ENCODE results near the gene ANKMY2.

Gene ANKMY2

GRCh38 chr7:16656141-16656540 is 10.6 kb upstream of the ANKMY2 start (continued):
- TF ChIP-seq SP7 (tag by site-specific recombination; IDR thresholded peaks at IDR 0.05) (no peak), ZNF2 (tag by site-specific recombination; IDR thresholded peaks at IDR 0.05) (no peak), ZNF664 (tag by site-specific recombination; IDR thresholded peaks at IDR 0.05) (no peak)

DNA sequence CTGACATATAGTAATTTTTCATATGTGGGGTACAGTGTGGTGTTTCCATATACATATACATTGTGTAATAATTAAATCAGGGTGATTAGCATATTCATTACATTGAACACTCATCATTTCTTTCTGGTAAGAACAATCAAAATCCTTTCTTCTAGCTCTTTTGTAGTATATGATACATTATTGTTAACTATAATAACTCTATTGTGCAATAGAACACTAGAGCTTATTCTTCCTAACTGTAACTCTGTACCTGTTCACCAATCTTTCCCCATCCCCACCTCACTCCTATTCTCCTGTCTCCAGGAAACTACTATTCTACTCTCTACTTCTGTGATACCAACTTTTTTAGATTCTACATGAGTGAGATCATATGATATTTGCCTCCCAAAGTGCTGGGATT is 9.8 kb upstream of the ANKMY2 start:
- H3K36me3 ChIP-seq (ENCODE audit: control insufficient read depth in 2 of 2, insufficient read depth in 1 of 2, low read length in 2 of 2), result no peaks in the 10 kb centered on the region
- POLR2A ChIA-PET, result no interaction called here

GRCh38 chr7:16652888-16653287 is 7.3 kb upstream of the ANKMY2 start:
- no peaks in the 10 kb centered on the region for H3K9me3 ChIP-seq (ENCODE audit: control insufficient read depth, insufficient read depth, low read depth, low read length)
- CTCF ChIA-PET, result interaction anchor here (0.5 to 1.0 kb wide), 5 partner anchors 10 to 330 kb away, joined by 3 read pairs; no protein-coding TSS in a partner anchor
- H3K36me3 ChIP-seq (ENCODE audit: control insufficient read depth in 2 of 2, insufficient read depth in 1 of 2, low read length in 2 of 2), result no peaks in the 10 kb centered on the region
- POLR2A ChIA-PET, result no interaction called here
- H3K27ac ChIP-seq (ENCODE audit: extremely low read depth, low read depth, low read length), result no peak overlapping the region
- H3K4me1 ChIP-seq (ENCODE audit: control insufficient read depth, insufficient read depth, low read length), result peaks cover 2% of the 10 kb centered on the region
- no peak overlapping the region for H3K4me3 ChIP-seq (ENCODE audit: low read depth, low read length)
- no peak for TF ChIP-seq ZNF530 (tag by site-specific recombination; IDR thresholded peaks at IDR 0.05; ENCODE audit: low read depth)
- no peak for TF ChIP-seq ZNF837 (tag by site-specific recombination; IDR thresholded peaks at IDR 0.05)
- no peak for TF ChIP-seq ZNF670 (tag by site-specific recombination; IDR thresholded peaks at IDR 0.05; ENCODE audit: low read depth)
- no peak for TF ChIP-seq ZFP3 (tag by site-specific recombination; IDR thresholded peaks at IDR 0.05; ENCODE audit: low read depth)
- TF ChIP-seq ZNF624 (tag by site-specific recombination; IDR thresholded peaks at IDR 0.05), result no peak
- TF ChIP-seq MZF1 (tag by site-specific recombination; IDR thresholded peaks at IDR 0.05; ENCODE audit: borderline replicate concordance), result no peak
- TF ChIP-seq ZNF10 (tag by site-specific recombination; IDR thresholded peaks at IDR 0.05), result peak; percentile 59; the same call in 1 of the 2 replicates
- no peak for TF ChIP-seq EGR2 (tag by site-specific recombination; IDR thresholded peaks at IDR 0.05; ENCODE audit: low read depth)
- no peak for TF ChIP-seq KLF9 (tag by site-specific recombination; IDR thresholded peaks at IDR 0.05; ENCODE audit: low read depth)
- TF ChIP-seq ZSCAN18 (tag by site-specific recombination; IDR thresholded peaks at IDR 0.05), result no peak

More for the DNA sequence above, 9.8 kb upstream of the ANKMY2 start:
- peaks cover 5% of the 10 kb centered on the region for H3K4me1 ChIP-seq (ENCODE audit: control insufficient read depth, insufficient read depth, low read length)
- no peaks in the 10 kb centered on the region for H3K9me3 ChIP-seq (ENCODE audit: control insufficient read depth, insufficient read depth, low read depth, low read length)
- no peak overlapping the region for H3K27ac ChIP-seq (ENCODE audit: extremely low read depth, low read depth, low read length)
- TF ChIP-seq ZNF404 (tag by site-specific recombination; IDR thresholded peaks at IDR 0.05), result no peak
- TF ChIP-seq ZBTB44 (tag by site-specific recombination; IDR thresholded peaks at IDR 0.05), result no peak
- no peak for TF ChIP-seq ZNF248 (tag by site-specific recombination; IDR thresholded peaks at IDR 0.05)
- TF ChIP-seq ZXDB (tag by site-specific recombination; IDR thresholded peaks at IDR 0.05), result no peak
- no peak for TF ChIP-seq ZNF394 (tag by site-specific recombination; IDR thresholded peaks at IDR 0.05; ENCODE audit: borderline replicate concordance)
- TF ChIP-seq ZNF274 (IDR thresholded peaks at IDR 0.05; ENCODE audit: low read length), result no peak
- TF ChIP-seq ZNF274 (tag by site-specific recombination; IDR thresholded peaks at IDR 0.05; ENCODE audit: borderline replicate concordance), result no peak
- TF ChIP-seq REPIN1 (tag by site-specific recombination; IDR thresholded peaks at IDR 0.05; ENCODE audit: low read depth), result no peak
- TF ChIP-seq ZNF37A (tag by site-specific recombination; IDR thresholded peaks at IDR 0.05), result no peak
- no peak for TF ChIP-seq ZNF341 (tag by site-specific recombination; IDR thresholded peaks at IDR 0.05; ENCODE audit: low read depth)
- TF ChIP-seq OVOL3 (tag by site-specific recombination; IDR thresholded peaks at IDR 0.05), result no peak
- TF ChIP-seq GLI4 (tag by site-specific recombination; IDR thresholded peaks at IDR 0.05), result no peak
- no peak for TF ChIP-seq ZNF362 (tag by site-specific recombination; IDR thresholded peaks at IDR 0.05)
- TF ChIP-seq, protein P1, sequence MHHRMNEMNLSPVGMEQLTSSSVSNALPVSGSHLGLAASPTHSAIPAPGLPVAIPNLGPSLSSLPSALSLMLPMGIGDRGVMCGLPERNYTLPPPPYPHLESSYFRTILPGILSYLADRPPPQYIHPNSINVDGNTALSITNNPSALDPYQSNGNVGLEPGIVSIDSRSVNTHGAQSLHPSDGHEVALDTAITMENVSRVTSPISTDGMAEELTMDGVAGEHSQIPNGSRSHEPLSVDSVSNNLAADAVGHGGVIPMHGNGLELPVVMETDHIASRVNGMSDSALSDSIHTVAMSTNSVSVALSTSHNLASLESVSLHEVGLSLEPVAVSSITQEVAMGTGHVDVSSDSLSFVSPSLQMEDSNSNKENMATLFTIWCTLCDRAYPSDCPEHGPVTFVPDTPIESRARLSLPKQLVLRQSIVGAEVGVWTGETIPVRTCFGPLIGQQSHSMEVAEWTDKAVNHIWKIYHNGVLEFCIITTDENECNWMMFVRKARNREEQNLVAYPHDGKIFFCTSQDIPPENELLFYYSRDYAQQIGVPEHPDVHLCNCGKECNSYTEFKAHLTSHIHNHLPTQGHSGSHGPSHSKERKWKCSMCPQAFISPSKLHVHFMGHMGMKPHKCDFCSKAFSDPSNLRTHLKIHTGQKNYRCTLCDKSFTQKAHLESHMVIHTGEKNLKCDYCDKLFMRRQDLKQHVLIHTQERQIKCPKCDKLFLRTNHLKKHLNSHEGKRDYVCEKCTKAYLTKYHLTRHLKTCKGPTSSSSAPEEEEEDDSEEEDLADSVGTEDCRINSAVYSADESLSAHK (tag by site-specific recombination; IDR thresholded peaks at IDR 0.05), result no peak
- no peak for TF ChIP-seq ZNF521 (tag by site-specific recombination; IDR thresholded peaks at IDR 0.05)
- no peak for TF ChIP-seq ZNF645 (tag by site-specific recombination; IDR thresholded peaks at IDR 0.05)
- TF ChIP-seq ZNF791 (tag by site-specific recombination; IDR thresholded peaks at IDR 0.05), result no peak
- CTCF ChIA-PET, result no interaction called here
- H3K4me3 ChIP-seq (ENCODE audit: low read depth, low read length), result no peak overlapping the region
